ENCODE results near the gene AP2M1.

DNA sequence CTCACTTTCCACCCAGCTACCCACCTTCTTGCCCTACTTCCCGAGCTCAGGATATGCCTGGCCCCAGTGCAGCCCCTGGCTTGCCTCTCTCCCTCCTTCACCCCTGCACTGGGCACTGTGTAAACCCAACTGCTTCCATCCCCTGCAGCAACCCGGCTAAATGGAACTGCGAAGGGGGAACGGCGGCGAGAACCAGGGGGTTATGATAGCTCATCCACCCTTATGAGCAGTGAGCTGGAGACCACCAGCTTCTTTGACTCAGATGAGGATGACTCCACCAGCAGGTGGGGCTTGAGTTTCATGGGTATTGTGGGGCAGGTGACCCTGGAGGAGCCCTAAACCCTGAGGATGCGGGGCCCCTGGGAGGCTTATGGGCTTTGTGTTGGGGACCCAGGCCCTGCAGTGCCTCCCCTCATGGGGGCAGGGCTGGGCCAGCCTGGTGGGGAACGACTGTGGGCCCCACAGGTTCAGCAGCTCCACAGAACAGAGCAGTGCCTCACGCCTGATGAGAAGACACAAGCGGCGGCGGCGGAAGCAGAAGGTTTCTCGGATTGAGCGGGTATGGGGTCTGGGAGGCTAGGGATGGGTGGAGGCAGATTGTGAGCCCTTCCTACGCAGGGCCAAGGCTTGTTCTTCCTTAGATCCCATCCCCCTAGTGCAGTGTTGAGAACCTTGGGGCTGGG is 9.9 kb upstream of the AP2M1 start:
- TF ChIP-seq, protein P1, sequence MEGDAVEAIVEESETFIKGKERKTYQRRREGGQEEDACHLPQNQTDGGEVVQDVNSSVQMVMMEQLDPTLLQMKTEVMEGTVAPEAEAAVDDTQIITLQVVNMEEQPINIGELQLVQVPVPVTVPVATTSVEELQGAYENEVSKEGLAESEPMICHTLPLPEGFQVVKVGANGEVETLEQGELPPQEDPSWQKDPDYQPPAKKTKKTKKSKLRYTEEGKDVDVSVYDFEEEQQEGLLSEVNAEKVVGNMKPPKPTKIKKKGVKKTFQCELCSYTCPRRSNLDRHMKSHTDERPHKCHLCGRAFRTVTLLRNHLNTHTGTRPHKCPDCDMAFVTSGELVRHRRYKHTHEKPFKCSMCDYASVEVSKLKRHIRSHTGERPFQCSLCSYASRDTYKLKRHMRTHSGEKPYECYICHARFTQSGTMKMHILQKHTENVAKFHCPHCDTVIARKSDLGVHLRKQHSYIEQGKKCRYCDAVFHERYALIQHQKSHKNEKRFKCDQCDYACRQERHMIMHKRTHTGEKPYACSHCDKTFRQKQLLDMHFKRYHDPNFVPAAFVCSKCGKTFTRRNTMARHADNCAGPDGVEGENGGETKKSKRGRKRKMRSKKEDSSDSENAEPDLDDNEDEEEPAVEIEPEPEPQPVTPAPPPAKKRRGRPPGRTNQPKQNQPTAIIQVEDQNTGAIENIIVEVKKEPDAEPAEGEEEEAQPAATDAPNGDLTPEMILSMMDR (conservative IDR thresholded peaks at IDR 0.05; ENCODE audit: low read length), result no peak
- TF ChIP-seq EZH2phosphoT487 (IDR thresholded peaks at IDR 0.05; ENCODE audit: borderline replicate concordance), result no peak
